Cardiac fibroblast (primary cell): Measurements from ENCODE around the gene EXOSC10.

Experiments used
- DNase-seq, 2 donors: peaks; one replicate each; pipeline versions ENCODE4 v3.0.0 to v3.0.0-alpha.2; 2010; ENCODE audit warnings: low read depth in 2 of 2
- H3K4me3 ChIP-seq, 2 donors: replicated peaks in 1 of 2; 1 replicate in 1 of 2; 2 replicates in 1 of 2; pipeline ENCODE4 v1.5.1; 2011; ENCODE audit warnings: low read depth in 2 of 2, low read length in 2 of 2, mild to moderate bottlenecking in 2 of 2, moderate library complexity in 1 of 2
- CTCF ChIP-seq: IDR thresholded peaks from one replicate; pipeline ENCODE4 v1.5.1; 2011; ENCODE audit warnings: low read depth, mild to moderate bottlenecking, low read length, inconsistent platforms

The EXOSC10 gene

GRCh38 chr1:11062965-11063401, 36.7 kb downstream of the EXOSC10 start:
- no peak for TF ChIP-seq CTCF
- no peak overlapping the region for H3K4me3 ChIP-seq
- peak in 1 of 2 donors; percentile 27 for DNase-seq

- TF ChIP-seq CTCF: no peak
- no peak overlapping the region for H3K4me3 ChIP-seq
- DNase-seq: no peak
Measured at GRCh38 chr1:11061652-11062365, 37.9 kb downstream of the EXOSC10 start.

GRCh38 chr1:11059968-11060830, 39.5 kb downstream of the EXOSC10 start, which contains the start of gene SRM:
TSS of gene SRM (minus strand) at chr1:11060018. CDS start at chr1:11059943, 75 bp downstream.
- peak; percentile 80 to 92 for DNase-seq
- peak; percentile 2 for TF ChIP-seq CTCF
- peak within 1 kb of the TSS; percentile 89 to 91 for H3K4me3 ChIP-seq

GRCh38 chr1:11059155-11059967, 40.3 kb downstream of the EXOSC10 start:
- peak overlapping the region; percentile 89 to 91 for H3K4me3 ChIP-seq
- TF ChIP-seq CTCF: no peak
- DNase-seq: no peak

GRCh38 chr1:11058595-11059154, 41.0 kb downstream of the EXOSC10 start:
- no peak for DNase-seq
- peak overlapping the region; percentile 89 to 91 for H3K4me3 ChIP-seq
- no peak for TF ChIP-seq CTCF

GRCh38 chr1:11058026-11058425, 41.6 kb downstream of the EXOSC10 start:
- no peak for DNase-seq
- H3K4me3 ChIP-seq: no peak overlapping the region
- TF ChIP-seq CTCF: no peak
